GM10266 (cell line): ENCODE measurements around the gene PIGN.

Experiments used
- DNase-seq: peaks from one replicate; pipeline ENCODE4 v3.0.0; 2012; ENCODE audit errors: extremely low spot score
- CTCF ChIP-seq: IDR thresholded peaks from 2 replicates; pipeline ENCODE4 v1.5.1; 2012; ENCODE audit warnings: mild to moderate bottlenecking, low read depth; ENCODE audit not compliant: control insufficient read depth, insufficient read depth; ENCODE audit errors: missing control alignments

PIGN gene

DNA sequence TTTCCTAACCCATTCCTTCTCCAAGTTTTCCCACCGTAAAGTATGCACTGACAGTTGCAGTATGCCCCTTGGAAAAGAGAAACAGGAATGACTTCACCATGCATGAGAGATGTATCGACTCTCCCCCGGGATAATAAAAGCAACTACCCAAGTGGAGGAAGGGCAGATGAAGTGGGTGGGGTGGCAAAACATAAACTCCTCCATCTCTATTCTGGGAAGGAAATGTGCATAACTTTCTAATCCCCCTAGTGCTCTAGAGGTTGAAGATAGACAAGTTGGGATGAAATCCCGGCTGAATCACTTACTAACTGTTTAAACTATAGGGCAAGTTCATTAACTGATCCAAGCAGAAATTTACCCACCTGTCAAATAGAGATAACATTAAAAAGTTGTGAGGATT, 89.2 kb downstream of the PIGN start:
- DNase-seq = no peak
- no peak for TF ChIP-seq CTCF

GRCh38 chr18:62091487-62092120, 95.3 kb downstream of the PIGN start:
- no peak for DNase-seq
- no peak for TF ChIP-seq CTCF

DNA sequence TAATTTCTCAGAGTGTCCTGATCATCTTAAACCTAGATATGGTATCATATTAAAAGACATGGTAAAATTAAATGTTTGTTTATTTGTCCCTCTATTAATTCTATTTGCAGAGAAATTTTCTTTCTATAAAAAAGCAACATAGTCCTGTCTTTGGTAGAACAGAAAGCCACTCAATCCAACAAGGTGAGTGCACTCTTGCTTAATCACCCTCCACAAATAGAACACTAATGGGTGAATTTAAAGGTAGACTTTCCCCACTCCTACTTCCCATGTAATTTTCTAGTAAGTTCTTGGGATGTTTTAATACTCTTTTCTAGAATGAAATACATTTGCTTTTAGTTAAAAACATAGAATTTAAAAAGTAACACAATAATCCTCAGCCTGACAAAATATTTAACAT, 97.7 kb downstream of the PIGN start:
- DNase-seq = no peak
- TF ChIP-seq CTCF = no peak

- no peak for TF ChIP-seq CTCF
- DNase-seq = no peak
These were observed 98.7 kb downstream of the PIGN start for GRCh38 chr18:62088156-62088555.

DNA sequence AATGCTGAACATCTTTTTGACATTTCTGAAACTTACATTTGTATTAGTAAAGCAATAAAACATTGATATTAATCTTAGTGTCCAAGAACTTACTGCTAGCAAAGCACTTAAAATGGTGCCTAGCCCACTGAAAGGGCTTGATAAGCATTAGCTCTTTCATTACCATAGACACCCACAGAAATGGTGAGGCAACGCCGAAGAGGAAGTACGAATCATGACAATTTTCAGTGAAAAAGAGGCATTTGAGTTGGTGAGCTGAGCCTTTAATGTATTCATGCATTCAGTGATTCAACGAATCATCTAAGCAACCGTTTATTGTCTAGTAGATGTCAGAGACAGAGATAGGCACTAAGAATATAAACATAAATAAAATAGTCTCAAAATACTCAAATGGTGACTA, 101.1 kb downstream of the PIGN start:
- TF ChIP-seq CTCF = no peak
- no peak for DNase-seq

DNA sequence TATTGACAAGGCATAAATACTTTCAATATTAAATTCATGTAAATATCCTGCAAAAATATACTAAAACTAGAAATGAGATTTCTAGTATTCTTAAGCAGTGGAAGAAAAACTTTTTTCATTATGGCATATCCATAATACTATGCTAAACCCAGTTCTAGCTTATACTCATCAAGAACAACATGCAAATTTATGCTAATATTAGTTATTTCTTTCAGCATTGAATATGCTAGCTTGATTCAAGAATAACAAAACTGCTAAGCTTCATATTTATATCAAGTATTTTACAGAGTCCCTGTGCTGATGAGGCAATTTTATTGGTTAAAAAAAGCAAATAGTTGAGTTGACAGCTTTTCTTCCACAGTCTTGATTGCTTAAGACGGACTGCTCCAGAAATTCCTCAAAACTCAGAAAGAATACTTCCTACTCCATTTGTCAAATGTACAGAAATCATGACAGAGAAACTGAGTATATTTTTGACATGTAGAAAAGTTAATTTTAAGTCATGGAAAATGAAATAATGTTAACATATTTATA, 105.0 kb downstream of the PIGN start:
- DNase-seq = no peak
- no peak for TF ChIP-seq CTCF

DNA sequence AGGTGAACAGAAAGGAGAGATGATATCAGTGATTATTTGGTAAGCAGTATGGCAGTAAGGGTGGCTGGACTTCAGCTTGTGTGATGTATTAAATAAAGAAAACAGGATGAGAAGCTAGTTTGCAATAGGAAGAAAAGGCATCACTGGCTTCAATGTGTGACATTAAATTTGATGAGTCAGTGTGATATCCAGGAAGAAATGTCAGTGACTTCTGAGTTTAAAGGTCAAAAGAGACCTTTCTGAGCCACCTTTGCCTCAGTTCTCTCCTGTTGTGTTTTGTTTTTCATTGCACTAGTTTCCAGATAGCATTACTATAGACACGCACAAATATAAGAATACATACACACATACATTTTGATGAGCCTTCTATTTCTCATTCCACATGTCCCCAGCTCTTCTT, 105.6 kb downstream of the PIGN start:
- DNase-seq = no peak
- TF ChIP-seq CTCF = no peak
